HCT116 (cell line): ENCODE results near the gene CLEC11A. TPM values are rescaled to one million over a fixed set of nuclear protein-coding genes. Genes with fewer than 3 reads are reported as not detected.

Experiments used
- ATAC-seq: fragments of 200-7000 bp; cut with Tn5 transposase; 2 replicates; pipeline ENCODE4 v1.9.1; 2020; ENCODE audit warnings: mild to moderate bottlenecking, moderate library complexity
- BruUV-seq: library from RNA; stranded (reverse); fragments of 400-500 nt; replicated peaks from 2 replicates; lab custom pipeline; 2021; lab: Mats Ljungman, UMichigan
- CTCF ChIA-PET: fragments of 300-600 bp; sonication (Branson Sonifier 250); formaldehyde crosslinking; loops from one replicate; lab custom pipeline; 2021; ENCODE audit warnings: antibody characterized with exemption; lab: Charles Lee
- POLR2A ChIA-PET: fragments of 300-600, 350-600 bp; sonication (Branson Sonifier 250); formaldehyde crosslinking; loops from one replicate; lab custom pipeline; 2021; ENCODE audit warnings: antibody characterized with exemption; lab: Charles Lee
- RAD21 ChIA-PET, 2 experiments: fragments of 300-600 bp; sonication (Branson Sonifier 250); formaldehyde crosslinking; loops; one replicate each; lab custom pipeline; 2023; ENCODE audit warnings: low total read pairs in 2 of 2; ENCODE audit not compliant: uncharacterized antibody in 2 of 2, unreplicated experiment in 2 of 2, low non-redundant PET in 1 of 2; lab: Charles Lee
- DNase-seq: peaks from one replicate; pipeline ENCODE4 v3.0.0-alpha.2; 2010; ENCODE audit warnings: low read depth, low spot score
- H2AFZ ChIP-seq: fragments of 200-600 bp; shearing (Covaris generic), sonication (generic); 2 replicates; pipeline ENCODE4 v1.6.1; 2017; ENCODE audit warnings: low read depth, mixed run types, mixed read lengths, antibody characterized with exemption, low read length; ENCODE audit not compliant: poor library complexity, severe bottlenecking
- H3K27ac ChIP-seq: 2 replicates; pipeline ENCODE4 v1.5.1; 2012; ENCODE audit warnings: low read depth, low read length
- H3K27me3 ChIP-seq: fragments of 200-600 bp; sonication (generic); 2 replicates; pipeline ENCODE4 v1.6.1; 2016; ENCODE audit warnings: mixed run types, low read length, mixed read lengths; ENCODE audit not compliant: insufficient read depth
- H3K36me3 ChIP-seq, 2 experiments: fragments of 200-500 bp in 1 of 2; fragments of 200-600 bp in 1 of 2; sonication (Bioruptor generic) in 1 of 2; sonication (generic) in 1 of 2; 2 replicates each; pipeline versions ENCODE4 v1.5.1 to v1.6.1; 2014 to 2016; ENCODE audit warnings: low read length in 2 of 2, inconsistent platforms in 1 of 2, mixed read lengths in 1 of 2, mixed run types in 1 of 2; ENCODE audit not compliant: insufficient read depth in 2 of 2, control insufficient read depth in 1 of 2
- H3K4me1 ChIP-seq, 2 experiments: fragments of 200-600 bp in 1 of 2; sonication (generic) in 1 of 2; 2 replicates each; pipeline versions ENCODE4 v1.5.1 to v1.6.1; 2012 to 2017; ENCODE audit warnings: low read length in 2 of 2, inconsistent platforms in 1 of 2, mild to moderate bottlenecking in 1 of 2, mixed read lengths in 1 of 2, mixed run types in 1 of 2, moderate library complexity in 1 of 2; ENCODE audit not compliant: insufficient read depth in 2 of 2, control insufficient read depth in 1 of 2
- H3K4me2 ChIP-seq: fragments of 200-600 bp; sonication (generic); 2 replicates; pipeline ENCODE4 v1.6.1; 2017; ENCODE audit warnings: mixed run types, low read length, mixed read lengths
- H3K4me3 ChIP-seq, 2 experiments: fragments of 200-600 bp in 1 of 2; sonication (generic) in 1 of 2; replicated peaks in 1 of 2; 2 replicates each; pipeline ENCODE4 v1.5.1; 2011 to 2016; ENCODE audit warnings: low read length in 2 of 2, control low read depth in 1 of 2, low read depth in 1 of 2, mild to moderate bottlenecking in 1 of 2, mixed read lengths in 1 of 2, mixed run types in 1 of 2
- H3K79me2 ChIP-seq: fragments of 200-600 bp; sonication (generic); 2 replicates; pipeline ENCODE4 v1.6.1; 2017; ENCODE audit warnings: mild to moderate bottlenecking, mixed run types, low read length, moderate library complexity, mixed read lengths; ENCODE audit not compliant: insufficient read depth
- H3K9ac ChIP-seq: fragments of 200-600 bp; sonication (generic); 2 replicates; pipeline ENCODE4 v1.6.1; 2016; ENCODE audit warnings: low read length, mixed read lengths
- H3K9me2 ChIP-seq: fragments of 200-600 bp; sonication (generic), shearing (Covaris generic); 2 replicates; pipeline ENCODE4 v1.6.1; 2017; ENCODE audit warnings: mixed run types, mild to moderate bottlenecking, moderate library complexity; ENCODE audit not compliant: insufficient read depth
- H3K9me3 ChIP-seq, 2 experiments: fragments of 200-500 bp in 1 of 2; fragments of 200-600 bp in 1 of 2; sonication (Bioruptor generic) in 1 of 2; sonication (generic) in 1 of 2; 2 replicates each; pipeline ENCODE4 v1.6.1; 2014 to 2017; ENCODE audit warnings: low read length in 2 of 2, mixed read lengths in 2 of 2, inconsistent platforms in 1 of 2, low read depth in 1 of 2, mild to moderate bottlenecking in 1 of 2, mixed run types in 1 of 2, moderate library complexity in 1 of 2; ENCODE audit not compliant: control insufficient read depth in 1 of 2, insufficient read depth in 1 of 2
- H4K20me1 ChIP-seq: fragments of 200-600 bp; sonication (generic), shearing (Covaris generic); 2 replicates; pipeline ENCODE4 v1.6.1; 2017; ENCODE audit warnings: mixed run types, mild to moderate bottlenecking, moderate library complexity; ENCODE audit not compliant: insufficient read depth
- CBX3 ChIP-seq: IDR thresholded peaks from 2 replicates; pipeline ENCODE4 v1.6.1; 2012; ENCODE audit warnings: low read depth
- CEBPB ChIP-seq: IDR thresholded peaks from 2 replicates; pipeline ENCODE4 v1.6.1; 2012; ENCODE audit warnings: low read depth
- EGR1 ChIP-seq: IDR thresholded peaks from 2 replicates; pipeline ENCODE4 v1.6.1; 2012; ENCODE audit warnings: low read depth
- ELF1 ChIP-seq: IDR thresholded peaks from 2 replicates; pipeline ENCODE4 v1.6.1; 2012; ENCODE audit warnings: low read depth, borderline replicate concordance
- EZH2 ChIP-seq: fragments of 200-600 bp; sonication (generic); IDR thresholded peaks from 2 replicates; pipeline ENCODE4 v1.6.1; 2017; ENCODE audit warnings: antibody characterized with exemption, mixed run types
- EZH2phosphoT487 ChIP-seq: fragments of 200-600 bp; IDR thresholded peaks from 2 replicates; pipeline ENCODE4 v1.6.1; 2018; ENCODE audit warnings: antibody characterized with exemption, borderline replicate concordance
- FOSL1 ChIP-seq: IDR thresholded peaks from 2 replicates; pipeline ENCODE4 v1.6.1; 2012; ENCODE audit warnings: low read depth
- JUND ChIP-seq: IDR thresholded peaks from 2 replicates; pipeline ENCODE4 v1.6.1; 2012
- POLR2A ChIP-seq: IDR thresholded peaks from 2 replicates; pipeline ENCODE4 v1.7.0; 2011; ENCODE audit warnings: borderline replicate concordance; ENCODE audit not compliant: insufficient read depth, insufficient read length; ENCODE audit errors: extremely low read depth
- POLR2AphosphoS5 ChIP-seq: IDR thresholded peaks from 2 replicates; pipeline ENCODE4 v1.6.1; 2011; ENCODE audit warnings: mild to moderate bottlenecking, low read depth, low read length, moderate library complexity
- RAD21 ChIP-seq: IDR thresholded peaks from 2 replicates; pipeline ENCODE4 v1.6.1; 2012; ENCODE audit warnings: low read depth, mild to moderate bottlenecking
- SIN3A ChIP-seq: IDR thresholded peaks from 2 replicates; pipeline ENCODE4 v1.6.1; 2012; ENCODE audit warnings: low read depth
- SP1 ChIP-seq: IDR thresholded peaks from 2 replicates; pipeline ENCODE4 v1.6.1; 2012; ENCODE audit warnings: low read depth
- TCF7L2 ChIP-seq: IDR thresholded peaks from 2 replicates; pipeline ENCODE4 v1.7.0; 2011; ENCODE audit warnings: borderline replicate concordance, inconsistent platforms; ENCODE audit not compliant: insufficient read depth, insufficient read length; ENCODE audit errors: extremely low read depth
- ZFX ChIP-seq: fragments of 450-650 bp; IDR thresholded peaks from 2 replicates; pipeline ENCODE4 v1.6.1; 2017
- intact Hi-C: fragments of 100-400 bp; cut with micrococcal nuclease; formaldehyde crosslinking; loops from 2 replicates; pipeline ENCODE4 v1.10.0; 2022
- total RNA-seq: library from RNA; stranded (reverse); gene quantifications from one replicate; pipeline ENCODE4 v1.2.1, GENCODE V29; 2021; ENCODE audit not compliant: unreplicated experiment
- TF ChIP-seq, protein P1 (sequence below): IDR thresholded peaks from 2 replicates; pipeline ENCODE4 v1.6.1; 2012

The CLEC11A gene
- total RNA-seq, 1 experiment from 2014 or later: 7.1 TPM

DNA sequence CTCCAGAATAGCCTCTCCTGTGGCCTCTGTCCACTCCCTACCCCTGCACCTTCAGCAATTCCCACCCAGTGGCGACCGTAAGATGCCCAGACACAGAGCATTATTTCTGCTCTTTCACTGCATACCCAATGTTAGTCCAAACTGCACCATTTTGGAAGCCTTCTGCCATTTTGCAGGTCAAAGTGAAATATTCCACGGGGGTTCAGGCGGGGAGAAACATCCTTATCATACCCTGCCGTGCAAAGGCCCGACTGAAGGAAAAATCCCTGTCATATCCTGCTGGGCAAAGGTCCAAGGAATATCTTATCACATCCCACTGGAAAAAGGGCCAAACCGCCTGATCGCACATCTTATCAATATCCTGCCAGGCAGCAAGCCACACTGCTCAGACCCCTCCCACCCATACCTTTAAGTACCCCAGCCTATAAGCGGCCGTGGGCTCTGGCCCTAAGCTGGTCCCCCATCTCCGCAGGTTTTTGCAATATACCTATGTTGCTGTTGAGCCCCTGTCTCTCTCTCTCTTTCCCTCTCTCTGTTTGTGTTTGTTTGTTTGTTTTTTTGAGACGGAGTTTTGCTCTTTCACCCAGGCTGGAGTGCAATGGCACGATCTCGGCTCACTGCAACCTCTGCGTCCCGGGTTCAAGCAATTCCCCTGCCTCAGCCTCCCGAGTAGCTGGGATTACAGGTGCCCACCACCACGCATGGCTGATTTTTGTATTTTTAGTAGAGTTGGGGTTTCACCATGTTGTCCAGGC, 18.2 kb downstream of the CLEC11A start:
- H3K4me2 ChIP-seq: no peak overlapping the region
- ATAC-seq (no peak), DNase-seq (no peak)
- intact Hi-C loops: no loop called here
- TF ChIP-seq POLR2A (no peak), POLR2AphosphoS5 (no peak), EGR1 (no peak), SIN3A (no peak), ELF1 (no peak), ZFX (no peak), CEBPB (no peak), EZH2 (no peak), RAD21 (no peak), FOSL1 (no peak), EZH2phosphoT487 (no peak), TCF7L2 (no peak), JUND (no peak), SP1 (no peak), CBX3 (no peak)
- TF ChIP-seq, protein P1, sequence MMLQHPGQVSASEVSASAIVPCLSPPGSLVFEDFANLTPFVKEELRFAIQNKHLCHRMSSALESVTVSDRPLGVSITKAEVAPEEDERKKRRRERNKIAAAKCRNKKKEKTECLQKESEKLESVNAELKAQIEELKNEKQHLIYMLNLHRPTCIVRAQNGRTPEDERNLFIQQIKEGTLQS: no peak
- H3K9me3 ChIP-seq: no peaks in the 10 kb centered on the region
- no TSS peak for BruUV-seq
- no peaks in the 10 kb centered on the region for H4K20me1 ChIP-seq
- ChIA-PET RAD21 (no interaction called here), CTCF (no interaction called here), POLR2A (no interaction called here)
- H3K79me2 ChIP-seq: no peaks in the 10 kb centered on the region
- H3K4me1 ChIP-seq: no peaks in the 10 kb centered on the region
- no peaks in the 10 kb centered on the region for H3K9me2 ChIP-seq
- no peaks in the 10 kb centered on the region for H3K36me3 ChIP-seq
- H3K9ac ChIP-seq: no peak overlapping the region
- H2AFZ ChIP-seq: no peak overlapping the region
- H3K27me3 ChIP-seq: peaks cover 2% of the 10 kb centered on the region
- H3K27ac ChIP-seq: no peak overlapping the region
- no peak overlapping the region for H3K4me3 ChIP-seq
